GM19043 (cell line): Measurements from ENCODE around the gene HSPA2.
"Not testable (repeated sequence)": the region's sequence is repeated elsewhere in the genome, so short reads cannot be mapped to it uniquely, and the experiment has no call there.

Experiments
- ATAC-seq: cut with Tn5 transposase; IDR thresholded peaks from one replicate; pipeline ENCODE4 v1.9.1; 2021; ENCODE audit warnings: low read depth; ENCODE audit not compliant: unreplicated experiment

HSPA2 gene

GRCh38 chr14:64513271-64513670, 27.3 kb upstream of the HSPA2 start:
- no peak for ATAC-seq

GRCh38 chr14:64515053-64515452, 25.5 kb upstream of the HSPA2 start:
- no peak for ATAC-seq

- no peak for ATAC-seq
Observed at GRCh38 chr14:64516969-64517368, 23.6 kb upstream of the HSPA2 start.

GRCh38 chr14:64517667-64518066, 22.9 kb upstream of the HSPA2 start:
- ATAC-seq, result not testable (repeated sequence)

GRCh38 chr14:64518229-64518628, 22.3 kb upstream of the HSPA2 start:
- no peak for ATAC-seq

GRCh38 chr14:64520699-64521098, 19.8 kb upstream of the HSPA2 start:
- ATAC-seq, result no peak

GRCh38 chr14:64522591-64523355, 17.8 kb upstream of the HSPA2 start:
- no peak for ATAC-seq

- ATAC-seq, result no peak
Observed at GRCh38 chr14:64525354-64525753, 15.2 kb upstream of the HSPA2 start.

GRCh38 chr14:64531567-64531966, 9.0 kb upstream of the HSPA2 start:
- ATAC-seq, result no peak

GRCh38 chr14:64536488-64537245, 3.9 kb upstream of the HSPA2 start:
- ATAC-seq, result no peak

GRCh38 chr14:64541261-64541971, 875 bp downstream of the HSPA2 start:
- no peak for ATAC-seq

- ATAC-seq, result no peak
Observed at GRCh38 chr14:64541972-64542835, 1.7 kb downstream of the HSPA2 start.

GRCh38 chr14:64542836-64543201, 2.3 kb downstream of the HSPA2 start:
- no peak for ATAC-seq

- no peak for ATAC-seq
Observed at GRCh38 chr14:64544607-64545312, 4.2 kb downstream of the HSPA2 start.

- ATAC-seq, result no peak
Observed at GRCh38 chr14:64549016-64549415, 8.5 kb downstream of the HSPA2 start.

- no peak for ATAC-seq
Observed at GRCh38 chr14:64549791-64550620, 9.5 kb downstream of the HSPA2 start, which contains the start of gene PPP1R36. PPP1R36 (plus strand) TSS chr14:64549961; CDS start chr14:64549998, 37 bp downstream.

GRCh38 chr14:64550621-64551333, 10.2 kb downstream of the HSPA2 start:
- no peak for ATAC-seq

GRCh38 chr14:64554556-64554955, 14.0 kb downstream of the HSPA2 start:
- no peak for ATAC-seq
